Neural cell (in vitro differentiated cells): ENCODE measurements around the gene MAGI2.

Source experiments
- EP300 ChIP-seq: fragments of 450-650 bp; conservative IDR thresholded peaks from 2 replicates; pipeline ENCODE4 v1.6.1; 2014; ENCODE audit warnings: antibody characterized with exemption, mild to moderate bottlenecking, moderate library complexity; ENCODE audit not compliant: poor library complexity, severe bottlenecking
- EZH2 ChIP-seq: fragments of 200-600, 300-800 bp; shearing (Covaris generic), sonication (generic); IDR thresholded peaks from 2 replicates; pipeline ENCODE4 v1.6.1; 2014; ENCODE audit warnings: antibody characterized with exemption, low read length, borderline replicate concordance, mild to moderate bottlenecking; ENCODE audit not compliant: insufficient read depth, poor library complexity, severe bottlenecking
- TF ChIP-seq, protein P1 (sequence below): fragments of 450-650 bp; IDR thresholded peaks from 2 replicates; pipeline ENCODE4 v1.5.1; 2014; ENCODE audit warnings: antibody characterized with exemption, mild to moderate bottlenecking, moderate library complexity; ENCODE audit not compliant: poor library complexity, severe bottlenecking

- TF ChIP-seq, protein P1, sequence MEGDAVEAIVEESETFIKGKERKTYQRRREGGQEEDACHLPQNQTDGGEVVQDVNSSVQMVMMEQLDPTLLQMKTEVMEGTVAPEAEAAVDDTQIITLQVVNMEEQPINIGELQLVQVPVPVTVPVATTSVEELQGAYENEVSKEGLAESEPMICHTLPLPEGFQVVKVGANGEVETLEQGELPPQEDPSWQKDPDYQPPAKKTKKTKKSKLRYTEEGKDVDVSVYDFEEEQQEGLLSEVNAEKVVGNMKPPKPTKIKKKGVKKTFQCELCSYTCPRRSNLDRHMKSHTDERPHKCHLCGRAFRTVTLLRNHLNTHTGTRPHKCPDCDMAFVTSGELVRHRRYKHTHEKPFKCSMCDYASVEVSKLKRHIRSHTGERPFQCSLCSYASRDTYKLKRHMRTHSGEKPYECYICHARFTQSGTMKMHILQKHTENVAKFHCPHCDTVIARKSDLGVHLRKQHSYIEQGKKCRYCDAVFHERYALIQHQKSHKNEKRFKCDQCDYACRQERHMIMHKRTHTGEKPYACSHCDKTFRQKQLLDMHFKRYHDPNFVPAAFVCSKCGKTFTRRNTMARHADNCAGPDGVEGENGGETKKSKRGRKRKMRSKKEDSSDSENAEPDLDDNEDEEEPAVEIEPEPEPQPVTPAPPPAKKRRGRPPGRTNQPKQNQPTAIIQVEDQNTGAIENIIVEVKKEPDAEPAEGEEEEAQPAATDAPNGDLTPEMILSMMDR, result no peak
- TF ChIP-seq EZH2 (no peak), EP300 (no peak)
Measured at GRCh38 chr7:78539825-78540224, 913.6 kb downstream of the MAGI2 start.
